Natural killer cell (primary cell): Measurements from ENCODE around the gene CERS3. TPM values are rescaled to one million over a fixed set of nuclear protein-coding genes. Genes with fewer than 3 reads are reported as not detected.
"Not testable (repeated sequence)": the region's sequence is repeated elsewhere in the genome, so short reads cannot be mapped to it uniquely, and the experiment has no call there.

Experiments
- ATAC-seq, 3 donors: fragments of 150-1000 bp in 2 of 3; fragments of 200-7000 bp in 1 of 3; cut with Tn5 transposase; 1 replicate in 1 of 3; 2 replicates in 2 of 3; pipeline ENCODE4 v1.10.0; 2021; ENCODE audit warnings: mild to moderate bottlenecking in 2 of 3, moderate library complexity in 2 of 3
- DNase-seq, 2 donors: peaks; one replicate each; pipeline versions ENCODE4 v3.0.0 to v3.0.0-alpha.2; 2013 to 2021; ENCODE audit warnings: mixed read lengths in 1 of 2
- H3K27ac ChIP-seq: one replicate; pipeline ENCODE4 v1.5.1; 2013; ENCODE audit warnings: mild to moderate bottlenecking, low read length
- H3K27me3 ChIP-seq: one replicate; pipeline ENCODE4 v1.6.1; 2013; ENCODE audit warnings: low read length; ENCODE audit not compliant: control insufficient read depth, insufficient read depth
- H3K36me3 ChIP-seq: one replicate; pipeline ENCODE4 v1.6.1; 2013; ENCODE audit warnings: low read length; ENCODE audit not compliant: control insufficient read depth, insufficient read depth
- H3K4me1 ChIP-seq: one replicate; pipeline ENCODE4 v1.6.1; 2013; ENCODE audit warnings: low read length; ENCODE audit not compliant: control insufficient read depth, insufficient read depth
- H3K4me3 ChIP-seq: one replicate; pipeline ENCODE4 v1.5.1; 2013; ENCODE audit warnings: low read length
- H3K9me3 ChIP-seq: one replicate; pipeline ENCODE4 v1.6.1; 2013; ENCODE audit warnings: low read length; ENCODE audit not compliant: control insufficient read depth, insufficient read depth
- H3K27ac Mint-ChIP-seq, 2 donors: one replicate each; pipeline ENCODE4 v1.8.0; 2022; ENCODE audit warnings: mild to moderate bottlenecking in 2 of 2, mixed read lengths in 2 of 2, moderate library complexity in 1 of 2
- H3K27me3 Mint-ChIP-seq, 2 donors: one replicate each; pipeline ENCODE4 v1.8.0; 2022; ENCODE audit warnings: low read depth in 2 of 2, mixed read lengths in 2 of 2
- H3K36me3 Mint-ChIP-seq: one replicate; pipeline ENCODE4 v1.8.0; 2022; ENCODE audit warnings: mixed read lengths
- H3K4me1 Mint-ChIP-seq, 2 donors: one replicate each; pipeline ENCODE4 v1.8.0; 2022; ENCODE audit warnings: mixed read lengths in 2 of 2
- H3K4me3 Mint-ChIP-seq: one replicate; pipeline ENCODE4 v1.8.0; 2022; ENCODE audit warnings: mild to moderate bottlenecking, moderate library complexity, mixed read lengths
- H3K9me3 Mint-ChIP-seq, 2 donors: one replicate each; pipeline ENCODE4 v1.8.0; 2022; ENCODE audit warnings: mixed read lengths in 2 of 2
- CTCF ChIP-seq: fragments of 200-600 bp; IDR thresholded peaks from one replicate; pipeline ENCODE4 v1.8.0; 2022; ENCODE audit warnings: antibody characterized with exemption
- WGBS: methylation state at CpG from one replicate; pipeline ENCODE4 v1.1.7; 2013; ENCODE audit warnings: missing lambda C conversion rate; ENCODE audit not compliant: insufficient coverage; 5-methylcytosine and 5-hydroxymethylcytosine counted together
- intact Hi-C: fragments of 100-400 bp; cut with micrococcal nuclease; formaldehyde crosslinking; loops from one replicate; pipeline ENCODE4 v1.14.2; 2022
- total RNA-seq, 4 donors: library from RNA; stranded (reverse); fragments of 120-200 nt in 1 of 4; gene quantifications; one replicate each; pipeline versions ENCODE4 v1.2.3 to v1.2.4, GENCODE V29; 2013 to 2022

The CERS3 gene
- total RNA-seq, 3 donors from 2014 or later (not counting 1 experiment from before 2014, with no cell fraction given), result 0.40 to 0.90 (median 0.48) TPM

GRCh38 chr15:100457201-100457600 lies 71.5 kb downstream of the CERS3 start:
- no peaks in the 10 kb centered on the region for H3K36me3 Mint-ChIP-seq
- no peak overlapping the region for H3K27ac Mint-ChIP-seq
- H3K27me3 ChIP-seq, result no peaks in the 10 kb centered on the region
- no peak overlapping the region for H3K27ac ChIP-seq
- WGBS, result 88% methylated on average over 1 of the region's 1 CpG
- no peaks in the 10 kb centered on the region for H3K4me1 Mint-ChIP-seq
- no peak overlapping the region for H3K4me3 Mint-ChIP-seq
- TF ChIP-seq CTCF, result no peak
- no peak overlapping the region for H3K4me3 ChIP-seq
- H3K27me3 Mint-ChIP-seq, result peaks cover 2 to 8% of the 10 kb centered on the region in 2 donors
- intact Hi-C loops, result no loop called here
- H3K4me1 ChIP-seq, result no peaks in the 10 kb centered on the region
- no peaks in the 10 kb centered on the region for H3K9me3 ChIP-seq
- H3K36me3 ChIP-seq, result no peaks in the 10 kb centered on the region
- ATAC-seq, result no peak
- H3K9me3 Mint-ChIP-seq, result peaks cover 0 to 3% of the 10 kb centered on the region in 2 donors
- DNase-seq, result no peak

GRCh38 chr15:100454148-100454547 lies 74.6 kb downstream of the CERS3 start:
- Mint-ChIP-seq H3K36me3 (peaks cover 8% of the 10 kb centered on the region), H3K4me1 (no peaks in the 10 kb centered on the region), H3K9me3 (peaks cover 2 to 5% of the 10 kb centered on the region in 2 donors), H3K4me3 (no peak overlapping the region), H3K27ac (no peak overlapping the region), H3K27me3 (peaks cover 8% of the 10 kb centered on the region in 2 donors)
- WGBS, result 67% methylated on average over 2 of the region's 2 CpGs
- no peaks in the 10 kb centered on the region for H3K36me3 ChIP-seq
- TF ChIP-seq CTCF, result no peak
- no peak for ATAC-seq
- DNase-seq, result no peak
- no peaks in the 10 kb centered on the region for H3K4me1 ChIP-seq
- H3K4me3 ChIP-seq, result no peak overlapping the region
- no peaks in the 10 kb centered on the region for H3K27me3 ChIP-seq
- H3K9me3 ChIP-seq, result peaks cover 7% of the 10 kb centered on the region
- intact Hi-C loops, result no loop called here
- no peak overlapping the region for H3K27ac ChIP-seq

GRCh38 chr15:100448481-100448880 lies 80.3 kb downstream of the CERS3 start:
- Histone ChIP-seq H3K27me3 (no peaks in the 10 kb centered on the region), H3K36me3 (no peaks in the 10 kb centered on the region), H3K27ac (no peak overlapping the region), H3K4me3 (no peak overlapping the region), H3K4me1 (no peaks in the 10 kb centered on the region), H3K9me3 (peaks cover 13% of the 10 kb centered on the region)
- WGBS, result 82% methylated on average over 2 of the region's 2 CpGs
- Mint-ChIP-seq H3K27me3 (peaks cover 3 to 21% of the 10 kb centered on the region in 2 donors), H3K36me3 (peaks cover 8% of the 10 kb centered on the region), H3K27ac (no peak overlapping the region), H3K4me3 (no peak overlapping the region), H3K9me3 (peaks cover 2 to 5% of the 10 kb centered on the region in 2 donors), H3K4me1 (no peaks in the 10 kb centered on the region)
- intact Hi-C loops, result no loop called here
- no peak for DNase-seq
- no peak for TF ChIP-seq CTCF
- no peak for ATAC-seq

- H3K36me3 Mint-ChIP-seq, H3K4me1 ChIP-seq, H3K9me3 ChIP-seq, H3K27me3 ChIP-seq, DNase-seq, H3K4me3 Mint-ChIP-seq, H3K36me3 ChIP-seq, ATAC-seq, H3K9me3 Mint-ChIP-seq, intact Hi-C loops, H3K27ac Mint-ChIP-seq, H3K4me3 ChIP-seq, H3K4me1 Mint-ChIP-seq, H3K27ac ChIP-seq: not testable (repeated sequence)
- peaks cover 0 to 13% of the 10 kb centered on the region in 2 donors for H3K27me3 Mint-ChIP-seq
- 86% methylated on average over 11 of the region's 11 CpGs for WGBS
These were observed 87.7 kb downstream of the CERS3 start for GRCh38 chr15:100441063-100441462.
